WTC11 (cell line): Measurements from ENCODE around the gene TBC1D4.

ENCODE experiments used
- ATF1 ChIP-seq: sonication (generic); formaldehyde crosslinking; IDR thresholded peaks from 2 replicates; pipeline ENCODE4 v1.8.1; 2023; ENCODE audit warnings: mild to moderate bottlenecking, moderate library complexity, missing genetic modification reagents
- CTCF ChIP-seq: fragments of 200-600 bp; IDR thresholded peaks from 2 replicates; pipeline ENCODE4 v1.8.0; 2022; ENCODE audit warnings: antibody characterized with exemption
- FOXK1 ChIP-seq: sonication (generic); formaldehyde crosslinking; IDR thresholded peaks from 2 replicates; pipeline ENCODE4 v1.8.0; 2022; ENCODE audit warnings: mild to moderate bottlenecking, moderate library complexity, missing genetic modification reagents
- GABPB1 ChIP-seq: sonication (generic); formaldehyde crosslinking; IDR thresholded peaks from 2 replicates; pipeline ENCODE4 v1.8.1; 2023; ENCODE audit warnings: mild to moderate bottlenecking, missing genetic modification reagents
- HMGXB4 ChIP-seq: sonication (generic); formaldehyde crosslinking; IDR thresholded peaks from 2 replicates; pipeline ENCODE4 v1.8.1; 2023; ENCODE audit warnings: mild to moderate bottlenecking, moderate library complexity, missing genetic modification reagents
- JUN ChIP-seq: sonication (generic); formaldehyde crosslinking; IDR thresholded peaks from 2 replicates; pipeline ENCODE4 v1.8.0; 2023; ENCODE audit warnings: mild to moderate bottlenecking, missing genetic modification reagents
- MAX ChIP-seq: sonication (generic); formaldehyde crosslinking; IDR thresholded peaks from 2 replicates; pipeline ENCODE4 v1.8.0; 2022; ENCODE audit warnings: mild to moderate bottlenecking, missing genetic modification reagents
- NFE2L1 ChIP-seq: sonication (generic); formaldehyde crosslinking; IDR thresholded peaks from 2 replicates; pipeline ENCODE4 v1.8.1; 2023; ENCODE audit warnings: missing genetic modification reagents
- NR3C1 ChIP-seq: sonication (generic); formaldehyde crosslinking; conservative IDR thresholded peaks from 2 replicates; pipeline ENCODE4 v1.8.1; 2023; ENCODE audit warnings: low read depth, mild to moderate bottlenecking, missing genetic modification reagents
- SMAD3 ChIP-seq: sonication (generic); formaldehyde crosslinking; IDR thresholded peaks from 2 replicates; pipeline ENCODE4 v1.8.0; 2022; ENCODE audit warnings: missing genetic modification reagents, mild to moderate bottlenecking, borderline replicate concordance
- TEAD4 ChIP-seq: sonication (generic); formaldehyde crosslinking; IDR thresholded peaks from 2 replicates; pipeline ENCODE4 v1.8.0; 2022; ENCODE audit warnings: mild to moderate bottlenecking, missing genetic modification reagents
- ZBTB21 ChIP-seq: sonication (generic); formaldehyde crosslinking; IDR thresholded peaks from 2 replicates; pipeline ENCODE4 v1.8.1; 2023; ENCODE audit warnings: mild to moderate bottlenecking, missing genetic modification reagents, borderline replicate concordance
- ZNF121 ChIP-seq: sonication (generic); formaldehyde crosslinking; IDR thresholded peaks from 2 replicates; pipeline ENCODE4 v1.8.0; 2023; ENCODE audit warnings: missing genetic modification reagents

- no peak for TF ChIP-seq HMGXB4
- no peak for TF ChIP-seq CTCF
- no peak for TF ChIP-seq FOXK1 (CRISPR knock-in tag)
- TF ChIP-seq NR3C1 (CRISPR knock-in tag), result no peak
- no peak for TF ChIP-seq SMAD3 (CRISPR knock-in tag)
- no peak for TF ChIP-seq MAX (CRISPR knock-in tag)
- no peak for TF ChIP-seq ZBTB21 (CRISPR knock-in tag)
- no peak for TF ChIP-seq ATF1 (CRISPR knock-in tag)
- no peak for TF ChIP-seq NFE2L1 (CRISPR knock-in tag)
- TF ChIP-seq JUN (CRISPR knock-in tag), result no peak
- no peak for TF ChIP-seq GABPB1 (CRISPR knock-in tag)
- no peak for TF ChIP-seq TEAD4 (CRISPR knock-in tag)
- TF ChIP-seq ZNF121 (CRISPR knock-in tag), result no peak
Observed at GRCh38 chr13:75455962-75456361, 26.0 kb downstream of the TBC1D4 start.
